Activated CD4-positive, alpha-beta T cell treated with anti-CD3 and anti-CD28 coated beads for 4 hours (primary cell): ENCODE results near the gene RIMS3.

Source experiments
- DNase-seq, 2 donors: peaks; one replicate each; pipeline ENCODE4 v3.0.0-alpha.2; 2020

Gene RIMS3

GRCh38 chr1:40628903-40629292, 36.6 kb downstream of the RIMS3 start:
- no peak for DNase-seq

- DNase-seq, result no peak
Measured at GRCh38 chr1:40627987-40628902, 37.2 kb downstream of the RIMS3 start.

- DNase-seq, result no peak
Measured at GRCh38 chr1:40626383-40626770, 39.1 kb downstream of the RIMS3 start.

- DNase-seq, result no peak
Measured at GRCh38 chr1:40625476-40626382, 39.8 kb downstream of the RIMS3 start.

GRCh38 chr1:40625076-40625475, 40.4 kb downstream of the RIMS3 start:
- no peak for DNase-seq

GRCh38 chr1:40622936-40623629, 42.4 kb downstream of the RIMS3 start:
- DNase-seq, result no peak

GRCh38 chr1:40621821-40622450, 43.5 kb downstream of the RIMS3 start:
- no peak for DNase-seq

- no peak for DNase-seq
Measured at GRCh38 chr1:40620586-40621210, 44.8 kb downstream of the RIMS3 start.

GRCh38 chr1:40620150-40620549, 45.3 kb downstream of the RIMS3 start:
- DNase-seq, result no peak

- no peak for DNase-seq
Measured at GRCh38 chr1:40618108-40618507, 47.4 kb downstream of the RIMS3 start.

- peak; percentile 60 to 78 for DNase-seq
Measured at GRCh38 chr1:40612345-40612831, 53.1 kb downstream of the RIMS3 start.

- DNase-seq, result no peak
Measured at GRCh38 chr1:40610156-40610555, 55.3 kb downstream of the RIMS3 start.

- no peak for DNase-seq
Measured at GRCh38 chr1:40607921-40608320, 57.6 kb downstream of the RIMS3 start.

- no peak for DNase-seq
Measured at GRCh38 chr1:40606978-40607377, 58.5 kb downstream of the RIMS3 start.

- DNase-seq, result no peak
Measured at GRCh38 chr1:40606194-40606593, 59.3 kb downstream of the RIMS3 start.

GRCh38 chr1:40599926-40600325, 65.6 kb downstream of the RIMS3 start:
- no peak for DNase-seq

GRCh38 chr1:40595623-40596022, 69.9 kb downstream of the RIMS3 start:
- no peak for DNase-seq

- no peak for DNase-seq
Measured at GRCh38 chr1:40594187-40594531, 71.3 kb downstream of the RIMS3 start.

- DNase-seq, result no peak
Measured at GRCh38 chr1:40593449-40594186, 71.9 kb downstream of the RIMS3 start.

GRCh38 chr1:40592107-40592803, 73.2 kb downstream of the RIMS3 start:
- DNase-seq, result peak; percentile 3 to 6

GRCh38 chr1:40588586-40588985, 76.9 kb downstream of the RIMS3 start:
- DNase-seq, result no peak
